Activated CD8-positive, alpha-beta memory T cell treated with anti-CD3 and anti-CD28 coated beads, Interleukin-2, amount 50 U/mL, for 48 hours (primary cell): Measurements from ENCODE around the gene OR4Q3.
"Not testable (repeated sequence)": the region's sequence is repeated elsewhere in the genome, so short reads cannot be mapped to it uniquely, and the experiment has no call there.

Experiments used
- DNase-seq: peaks from one replicate; pipeline ENCODE4 v3.0.0-alpha.2; 2020

The OR4Q3 gene

GRCh38 chr14:19743256-19743655 is at the start of gene OR4Q3:
OR4Q3 (plus strand) TSS chr14:19743571.
- DNase-seq = no peak

- no peak for DNase-seq
Measured at GRCh38 chr14:19729359-19729758, 14.0 kb upstream of the OR4Q3 start.

- no peak for DNase-seq
Measured at GRCh38 chr14:19729763-19730162, 13.6 kb upstream of the OR4Q3 start.

GRCh38 chr14:19733893-19734292 is 9.5 kb upstream of the OR4Q3 start:
- not testable (repeated sequence) for DNase-seq

GRCh38 chr14:19752316-19752715 is 8.9 kb downstream of the OR4Q3 start:
- not testable (repeated sequence) for DNase-seq

GRCh38 chr14:19754172-19754571 is 10.8 kb downstream of the OR4Q3 start:
- no peak for DNase-seq

GRCh38 chr14:19771491-19771890 is 28.1 kb downstream of the OR4Q3 start:
- DNase-seq = not testable (repeated sequence)

- no peak for DNase-seq
Measured at GRCh38 chr14:19771895-19772430, 28.6 kb downstream of the OR4Q3 start.

- not testable (repeated sequence) for DNase-seq
Measured at GRCh38 chr14:19772454-19772853, 29.1 kb downstream of the OR4Q3 start.

GRCh38 chr14:19773204-19773603 is 29.8 kb downstream of the OR4Q3 start, which contains the start of gene OR4M1:
OR4M1 (plus strand) TSS chr14:19773504; CDS start chr14:19780323, 6,819 bp downstream.
- not testable (repeated sequence) for DNase-seq

- DNase-seq = no peak
Measured at GRCh38 chr14:19775587-19775986, 32.2 kb downstream of the OR4Q3 start.

GRCh38 chr14:19785848-19786247 is 42.5 kb downstream of the OR4Q3 start:
- not testable (repeated sequence) for DNase-seq

GRCh38 chr14:19787318-19787717 is 43.9 kb downstream of the OR4Q3 start:
- DNase-seq = not testable (repeated sequence)

GRCh38 chr14:19788150-19788549 is 44.8 kb downstream of the OR4Q3 start:
- not testable (repeated sequence) for DNase-seq

- DNase-seq = not testable (repeated sequence)
Measured at GRCh38 chr14:19796520-19797108, 53.2 kb downstream of the OR4Q3 start.
